Bronchial epithelial cell (primary cell): Measurements from ENCODE around the gene SSC5D. TPM values are rescaled to one million over a fixed set of nuclear protein-coding genes. Genes with fewer than 3 reads are reported as not detected.

Experiments used
- DNase-seq: peaks from one replicate; pipeline ENCODE4 v3.0.0-alpha.2; 2010; ENCODE audit warnings: low read depth
- FAIRE-seq: peaks from 2 replicates; lab custom pipeline; 2011; peaks lifted over from hg19 to GRCh38; lab: Jason Lieb, UNC
- H3K27me3 ChIP-seq: 2 replicates; pipeline ENCODE4 v1.5.1; 2011; ENCODE audit warnings: low read length; ENCODE audit not compliant: control insufficient read depth, insufficient read depth
- H3K36me3 ChIP-seq: 2 replicates; pipeline ENCODE4 v1.5.1; 2011; ENCODE audit warnings: low read length; ENCODE audit not compliant: control insufficient read depth, insufficient read depth
- H3K4me3 ChIP-seq: 2 replicates; pipeline ENCODE4 v1.5.1; 2011; ENCODE audit warnings: mild to moderate bottlenecking, low read depth, low read length, control low read depth
- CTCF ChIP-seq: IDR thresholded peaks from 2 replicates; pipeline ENCODE4 v1.5.1; 2011; ENCODE audit warnings: mild to moderate bottlenecking, moderate library complexity, low read length, control low read depth, inconsistent platforms; ENCODE audit not compliant: insufficient read depth, severe bottlenecking
- total RNA-seq: library from RNA; depleted of rRNA; stranded (reverse); fragments of >200 nt; gene quantifications from 2 replicates; pipeline ENCODE4 v1.2.1, GENCODE V29; 2014

SSC5D gene
- total RNA-seq, 1 donor from 2014 or later = under 0.01 TPM

GRCh38 chr19:55452749-55453346, 35.4 kb upstream of the SSC5D start:
- DNase-seq = peak; percentile 31
- H3K4me3 ChIP-seq = no peak overlapping the region
- H3K27me3 ChIP-seq = peaks cover 13% of the 10 kb centered on the region
- no peak for TF ChIP-seq CTCF
- FAIRE-seq = no peak
- H3K36me3 ChIP-seq = no peaks in the 10 kb centered on the region

- FAIRE-seq (no peak), DNase-seq (no peak)
- no peak overlapping the region for H3K4me3 ChIP-seq
- no peaks in the 10 kb centered on the region for H3K36me3 ChIP-seq
- H3K27me3 ChIP-seq = peaks cover 13% of the 10 kb centered on the region
- no peak for TF ChIP-seq CTCF
Measured at GRCh38 chr19:55453511-55454260, 34.5 kb upstream of the SSC5D start.

- DNase-seq = no peak
- no peak for FAIRE-seq
- TF ChIP-seq CTCF = peak; percentile 67
- H3K27me3 ChIP-seq = peaks cover 10% of the 10 kb centered on the region
- H3K36me3 ChIP-seq = no peaks in the 10 kb centered on the region
- H3K4me3 ChIP-seq = no peak overlapping the region
Measured at GRCh38 chr19:55454787-55455243, 33.4 kb upstream of the SSC5D start.

GRCh38 chr19:55455576-55456235, 32.5 kb upstream of the SSC5D start:
- TF ChIP-seq CTCF = no peak
- Histone ChIP-seq H3K36me3 (no peaks in the 10 kb centered on the region), H3K4me3 (no peak overlapping the region), H3K27me3 (peaks cover 8% of the 10 kb centered on the region)
- DNase-seq = no peak
- no peak for FAIRE-seq

GRCh38 chr19:55456347-55456746, 31.9 kb upstream of the SSC5D start:
- H3K27me3 ChIP-seq = peaks cover 8% of the 10 kb centered on the region
- DNase-seq (no peak), FAIRE-seq (no peak)
- H3K4me3 ChIP-seq = no peak overlapping the region
- no peak for TF ChIP-seq CTCF
- no peaks in the 10 kb centered on the region for H3K36me3 ChIP-seq
